Lung (tissue), 12 donors: ENCODE results near the gene MAPKAP1. TPM values are rescaled to one million over a fixed set of nuclear protein-coding genes. Genes with fewer than 3 reads are reported as not detected.

Experiments used
- ATAC-seq: fragments of 200-7000 bp; cut with Tn5 transposase; one replicate; pipeline ENCODE4 v1.9.1; 2020; ENCODE audit warnings: moderate number of reproducible peaks; ENCODE audit not compliant: insufficient read depth, low FRiP score
- DNase-seq, 3 donors: peaks; one replicate each; pipeline ENCODE4 v3.0.0-alpha.2; 2013 to 2017
- H3K27ac ChIP-seq, 2 donors: one replicate each; pipeline ENCODE4 v1.5.1; 2013; ENCODE audit warnings: mild to moderate bottlenecking in 2 of 2, moderate library complexity in 2 of 2, control low read depth in 1 of 2, inconsistent platforms in 1 of 2, low read depth in 1 of 2, low read length in 1 of 2
- H3K27me3 ChIP-seq, 3 donors: one replicate each; pipeline ENCODE4 v1.5.1; 2013; ENCODE audit warnings: low read length in 2 of 3; ENCODE audit not compliant: control insufficient read depth in 3 of 3, insufficient read depth in 3 of 3
- H3K36me3 ChIP-seq, 4 donors: one replicate each; pipeline ENCODE4 v1.5.1; 2013; ENCODE audit warnings: low read length in 4 of 4, mild to moderate bottlenecking in 1 of 4, moderate library complexity in 1 of 4; ENCODE audit not compliant: control insufficient read depth in 4 of 4, insufficient read depth in 4 of 4
- H3K4me1 ChIP-seq, 5 donors: one replicate each; pipeline ENCODE4 v1.5.1; 2013; ENCODE audit warnings: low read length in 5 of 5, mild to moderate bottlenecking in 2 of 5, moderate library complexity in 1 of 5; ENCODE audit not compliant: control insufficient read depth in 5 of 5, insufficient read depth in 5 of 5
- H3K4me3 ChIP-seq: one replicate; pipeline ENCODE4 v1.5.1; 2013; ENCODE audit warnings: mild to moderate bottlenecking, control low read depth, moderate library complexity
- H3K9ac ChIP-seq, 2 donors: one replicate each; pipeline ENCODE4 v1.5.1; 2013; ENCODE audit warnings: low read length in 2 of 2, control low read depth in 1 of 2; ENCODE audit not compliant: insufficient read depth in 1 of 2
- H3K9me3 ChIP-seq, 4 donors: one replicate each; pipeline ENCODE4 v1.5.1; 2013; ENCODE audit warnings: low read length in 3 of 4, mild to moderate bottlenecking in 1 of 4, moderate library complexity in 1 of 4; ENCODE audit not compliant: control insufficient read depth in 4 of 4, insufficient read depth in 3 of 4
- CTCF ChIP-seq: IDR thresholded peaks from 2 replicates; pipeline ENCODE4 v1.5.1; 2012; ENCODE audit warnings: mild to moderate bottlenecking; ENCODE audit errors: control extremely low read depth, extremely low read depth
- WGBS, 2 donors: extraction: QIAGEN DNeasy Blood & Tissue Kit; methylation state at CpG; one replicate each; pipeline ENCODE4 v1.1.7; 2013; 5-methylcytosine and 5-hydroxymethylcytosine counted together
- polyA plus RNA-seq, 2 donors: library from polyadenylated mRNA; stranded (reverse); fragments of 200-250 nt; gene quantifications; one replicate each; pipeline ENCODE4 v1.2.1, GENCODE V29; 2013
- total RNA-seq, 2 donors: library from RNA; depleted of rRNA in 1 of 2; stranded (reverse); fragments of >200 nt in 1 of 2; gene quantifications; one replicate each; pipeline ENCODE4 v1.2.1, GENCODE V29; 2014 to 2021
- donor health status: control.
- donor health status: control.
- donor health status: Bipolar disorder and iron deficiency.
- donor health status: healthy.
- donor health status: DM: yes; HTN: yes; CAD: no.

The MAPKAP1 gene
- total and polyA plus RNA-seq, 4 donors = 53.0 to 83.3 (median 66.7) TPM

DNA sequence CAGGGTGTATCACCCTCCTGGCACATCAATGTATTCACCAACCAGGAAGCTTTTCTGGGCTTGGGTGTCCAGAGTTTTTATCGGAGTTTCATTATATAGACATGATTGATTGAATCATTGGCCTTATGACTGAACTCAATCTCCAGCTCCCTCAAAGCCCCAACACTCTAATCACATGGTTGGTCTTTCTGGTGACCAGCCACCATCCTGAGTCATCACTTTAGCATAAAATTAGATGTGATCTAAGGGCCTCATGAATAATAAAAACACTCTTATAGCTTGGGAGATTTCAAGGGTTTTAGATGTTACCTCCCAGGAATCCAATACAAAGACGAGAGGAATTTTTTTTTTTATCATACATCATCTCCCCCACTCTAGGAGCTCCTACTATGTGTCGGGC is 32.4 kb upstream of the MAPKAP1 start:
- H3K27me3 ChIP-seq = no peaks in the 10 kb centered on the region
- no peaks in the 10 kb centered on the region for H3K4me1 ChIP-seq
- H3K4me3 ChIP-seq = no peak overlapping the region
- no peaks in the 10 kb centered on the region for H3K9me3 ChIP-seq
- DNase-seq (no peak), ATAC-seq (no peak)
- no peak overlapping the region for H3K9ac ChIP-seq
- H3K27ac ChIP-seq = no peak overlapping the region
- TF ChIP-seq CTCF = no peak
- WGBS, 2 donors = 86 to 89% methylated on average over 3 of the region's 3 CpGs
- H3K36me3 ChIP-seq = no peaks in the 10 kb centered on the region

DNA sequence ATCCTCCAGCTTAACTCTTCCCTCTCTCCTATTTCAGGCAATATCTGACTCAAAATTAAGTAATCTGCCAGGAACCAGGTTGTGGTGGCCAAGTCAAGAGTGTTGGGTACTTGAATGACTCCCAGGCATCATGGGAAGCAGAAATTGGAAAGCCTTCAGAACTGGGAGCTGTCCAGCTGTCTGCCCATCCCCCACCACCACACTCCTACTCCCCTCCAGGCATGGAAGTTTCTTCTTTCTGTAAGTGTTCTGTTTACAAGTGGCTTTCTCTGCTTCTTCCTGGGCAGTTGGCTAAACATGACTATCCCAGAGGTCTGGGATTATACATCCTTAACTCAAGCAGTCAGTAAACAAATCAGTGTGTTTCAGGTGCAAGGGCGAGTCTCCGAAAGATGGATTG is 25.6 kb upstream of the MAPKAP1 start:
- H3K9me3 ChIP-seq = no peaks in the 10 kb centered on the region
- 67 to 89% methylated on average over 2 of the region's 2 CpGs for WGBS, 2 donors
- DNase-seq (peak; percentile 41 to 68 (median 49)), ATAC-seq (no peak)
- H3K4me3 ChIP-seq = no peak overlapping the region
- TF ChIP-seq CTCF = no peak
- H3K4me1 ChIP-seq = no peaks in the 10 kb centered on the region
- no peaks in the 10 kb centered on the region for H3K36me3 ChIP-seq
- no peaks in the 10 kb centered on the region for H3K27me3 ChIP-seq
- no peak overlapping the region for H3K27ac ChIP-seq
- H3K9ac ChIP-seq = no peak overlapping the region

- no peak for DNase-seq
- no peak overlapping the region for H3K9ac ChIP-seq
- no peaks in the 10 kb centered on the region for H3K27me3 ChIP-seq
- TF ChIP-seq CTCF = no peak
- 92 to 98% methylated on average over 2 of the region's 2 CpGs for WGBS, 2 donors
- H3K4me3 ChIP-seq = no peak overlapping the region
- no peak for ATAC-seq
- no peak overlapping the region for H3K27ac ChIP-seq
- H3K9me3 ChIP-seq = no peaks in the 10 kb centered on the region
- no peaks in the 10 kb centered on the region for H3K4me1 ChIP-seq
- H3K36me3 ChIP-seq = no peaks in the 10 kb centered on the region
Observed at GRCh38 chr9:125730168-125730567, 23.2 kb upstream of the MAPKAP1 start.

DNA sequence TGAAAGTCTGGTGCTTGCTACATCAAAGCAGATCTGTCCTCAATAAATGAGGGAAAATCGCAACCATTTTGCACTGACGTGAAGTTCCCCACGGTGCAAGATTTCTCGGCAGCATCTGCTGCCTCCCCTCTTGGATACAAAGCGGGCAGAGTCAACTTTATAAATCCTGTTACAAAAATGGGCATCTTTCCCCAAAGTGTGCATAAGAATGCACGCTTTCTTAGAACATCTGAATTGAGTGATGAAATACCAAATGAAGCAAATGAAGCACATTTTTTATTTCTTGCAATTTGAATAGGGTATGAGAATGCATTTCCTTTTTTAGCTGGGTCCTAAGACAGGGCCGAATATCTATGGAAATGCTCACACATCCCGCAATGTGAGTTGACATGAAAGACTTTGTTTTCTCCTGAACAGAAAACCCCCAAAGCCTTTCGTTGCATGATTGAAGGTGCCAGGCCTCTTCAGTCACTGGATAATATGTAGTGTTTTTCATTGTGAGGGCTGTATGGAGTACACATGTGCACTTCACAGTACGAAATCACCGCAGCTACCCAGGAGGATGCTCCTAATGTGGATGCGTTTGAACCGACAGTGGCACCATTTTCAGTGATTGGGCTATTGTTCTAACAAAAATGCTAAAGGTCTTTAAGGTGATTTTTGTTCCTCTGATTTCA is 19.6 kb upstream of the MAPKAP1 start:
- WGBS, 2 donors = 84 to 91% methylated on average over 13 of the region's 13 CpGs
- ATAC-seq = no peak

More for the DNA sequence above, 19.6 kb upstream of the MAPKAP1 start:
- H3K4me1 ChIP-seq = no peaks in the 10 kb centered on the region
- H3K27me3 ChIP-seq = no peaks in the 10 kb centered on the region
- TF ChIP-seq CTCF = no peak
- H3K9me3 ChIP-seq = peaks cover 0 to 2% (median 0%) of the 10 kb centered on the region in 4 donors
- no peaks in the 10 kb centered on the region for H3K36me3 ChIP-seq
- H3K9ac ChIP-seq = no peak overlapping the region
- H3K27ac ChIP-seq = no peak overlapping the region
- no peak for DNase-seq
- no peak overlapping the region for H3K4me3 ChIP-seq
